HepG2 (cell line): ENCODE results near the gene ARHGEF12. TPM values are rescaled to one million over a fixed set of nuclear protein-coding genes. Genes with fewer than 3 reads are reported as not detected.

Source experiments
- FOXA3 ChIP-seq: IDR thresholded peaks from 2 replicates; pipeline ENCODE4 v1.6.1; 2016; ENCODE audit warnings: missing genetic modification reagents, missing compliant biosample characterization
- FOXO1 ChIP-seq: sonication (generic); formaldehyde crosslinking; IDR thresholded peaks from 2 replicates; pipeline ENCODE4 v1.4.0; 2020; ENCODE audit warnings: missing genetic modification reagents
- HMG20A ChIP-seq: IDR thresholded peaks from 2 replicates; pipeline ENCODE4 v1.6.1; 2016; ENCODE audit warnings: borderline replicate concordance
- HNRNPLL ChIP-seq: fragments of 200-400 bp; formaldehyde crosslinking; IDR thresholded peaks from 2 replicates; pipeline ENCODE4 v1.6.1; 2017; ENCODE audit warnings: mild to moderate bottlenecking, low read depth, low read length; ENCODE audit not compliant: poor library complexity, severe bottlenecking
- KDM4B ChIP-seq: sonication (generic); formaldehyde crosslinking; IDR thresholded peaks from 2 replicates; pipeline ENCODE4 v1.4.0; 2020; ENCODE audit warnings: missing genetic modification reagents
- MAFK ChIP-seq, 2 experiments: IDR thresholded peaks in 1 of 2; conservative IDR thresholded peaks in 1 of 2; 2 replicates each; pipeline ENCODE4 v1.6.1; 2011; ENCODE audit warnings: improper control_type of control experiment in 2 of 2, low read length in 2 of 2
- NBN ChIP-seq: fragments of 450-650 bp; conservative IDR thresholded peaks from 2 replicates; pipeline ENCODE4 v1.6.1; 2017
- ZFYVE20 ChIP-seq: sonication (generic); formaldehyde crosslinking; IDR thresholded peaks from 2 replicates; pipeline ENCODE4 v1.8.0; 2023; ENCODE audit warnings: low read depth, mild to moderate bottlenecking, moderate library complexity, missing genetic modification reagents, borderline replicate concordance
- ZMAT3 ChIP-seq: sonication (generic); formaldehyde crosslinking; conservative IDR thresholded peaks from 2 replicates; pipeline ENCODE4 v1.7.0; 2021; ENCODE audit warnings: missing genetic modification reagents
- ZNF10 ChIP-seq: sonication (generic); formaldehyde crosslinking; IDR thresholded peaks from 2 replicates; pipeline ENCODE4 v1.4.0; 2020; ENCODE audit warnings: mild to moderate bottlenecking, low read depth, missing genetic modification reagents, borderline replicate concordance
- ZNF101 ChIP-seq: sonication (generic); formaldehyde crosslinking; IDR thresholded peaks from 2 replicates; pipeline ENCODE4 v1.4.0; 2020; ENCODE audit warnings: mild to moderate bottlenecking, low read depth, missing genetic modification reagents, borderline replicate concordance
- ZNF251 ChIP-seq: sonication (generic); formaldehyde crosslinking; IDR thresholded peaks from 2 replicates; pipeline ENCODE4 v1.9.0; 2021; ENCODE audit warnings: mild to moderate bottlenecking, missing genetic modification reagents
- ZNF780A ChIP-seq: sonication (generic); formaldehyde crosslinking; IDR thresholded peaks from 2 replicates; pipeline ENCODE4 v1.8.0; 2022; ENCODE audit warnings: mild to moderate bottlenecking, missing genetic modification reagents, moderate library complexity
- ZNF850 ChIP-seq: sonication (generic); formaldehyde crosslinking; conservative IDR thresholded peaks from 2 replicates; pipeline ENCODE4 v1.9.0; 2021; ENCODE audit warnings: mild to moderate bottlenecking, missing genetic modification reagents
- ZNF879 ChIP-seq: sonication (generic); formaldehyde crosslinking; IDR thresholded peaks from 2 replicates; pipeline ENCODE4 v1.8.1; 2023; ENCODE audit warnings: missing genetic modification reagents
- polyA plus RNA-seq, 8 experiments: library from polyadenylated mRNA; depleted of rRNA in 3 of 8; stranded (reverse) in 7 of 8; unstranded in 1 of 8; fragments of >200 nt; fragmentation: Illumina TruSeq in 4 of 8; extraction: Trizol in 4 of 8; gene quantifications; 2 replicates each; pipeline versions ENCODE4 v1.2.1 to v1.2.3, GENCODE V29; 2011 to 2016; ENCODE audit warnings: low read depth in 4 of 8, missing spikeins in 1 of 8, mixed read lengths in 1 of 8; ENCODE audit not compliant: insufficient read depth in 1 of 8
- total RNA-seq, 5 experiments: library from RNA; depleted of rRNA; stranded (reverse); fragments of >200 nt; fragmentation: Illumina TruSeq; extraction: Trizol; gene quantifications; 2 replicates each; pipeline ENCODE4 v1.2.3, GENCODE V29; 2016; ENCODE audit warnings: low read depth in 1 of 5
- TF ChIP-seq, protein P1 (sequence below), 2 experiments: IDR thresholded peaks; 2 replicates each; pipeline ENCODE4 v1.6.1; 2011 to 2012; ENCODE audit warnings: low read length in 2 of 2, borderline replicate concordance in 1 of 2, low read depth in 1 of 2, mild to moderate bottlenecking in 1 of 2, moderate library complexity in 1 of 2
- TF ChIP-seq, protein P2 (sequence below): sonication (generic); formaldehyde crosslinking; IDR thresholded peaks from 2 replicates; pipeline ENCODE4 v1.5.0; 2020; ENCODE audit warnings: missing genetic modification reagents
- TF ChIP-seq, protein P3 (sequence below): IDR thresholded peaks from 2 replicates; pipeline ENCODE4 v1.6.1; 2016; ENCODE audit warnings: low read depth, borderline replicate concordance
- TF ChIP-seq, protein P4 (sequence below): sonication (generic); formaldehyde crosslinking; IDR thresholded peaks from 2 replicates; pipeline ENCODE4 v1.5.0; 2020; ENCODE audit warnings: missing genetic modification reagents, mild to moderate bottlenecking, borderline replicate concordance
- TF ChIP-seq, protein P5 (sequence below): IDR thresholded peaks from 2 replicates; pipeline ENCODE4 v1.6.1; 2016; ENCODE audit warnings: low read depth
- TF ChIP-seq, protein P6 (sequence below): sonication (generic); formaldehyde crosslinking; IDR thresholded peaks from 2 replicates; pipeline ENCODE4 v1.4.0; 2020; ENCODE audit warnings: mild to moderate bottlenecking, missing genetic modification reagents

The ARHGEF12 gene
- total and polyA plus RNA-seq, 2 of the 13 experiments (the other 11 are each of a cell fraction or from before 2014, with no cell fraction given), result 17.9 to 54.4 TPM

DNA sequence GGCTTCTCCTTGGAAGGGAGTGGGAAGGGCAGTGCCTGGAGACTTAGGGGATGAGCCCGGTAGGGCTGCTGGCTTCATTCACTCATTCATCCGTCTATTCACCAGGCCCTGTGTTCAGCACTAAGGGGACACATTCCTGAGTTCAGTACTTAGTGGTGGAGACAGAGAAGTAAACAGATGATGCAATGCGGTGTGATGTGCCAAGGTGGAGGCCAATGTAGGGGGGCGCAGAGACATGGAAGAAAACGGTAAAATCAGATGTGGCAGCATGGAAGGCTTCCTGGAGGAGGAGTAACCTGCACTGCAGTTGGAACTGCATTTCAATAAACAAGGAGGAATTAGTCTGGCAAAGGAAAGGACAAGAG lies 196.6 kb downstream of the ARHGEF12 start (continued):
- TF ChIP-seq ZMAT3, result no peak
- TF ChIP-seq, protein P1, sequence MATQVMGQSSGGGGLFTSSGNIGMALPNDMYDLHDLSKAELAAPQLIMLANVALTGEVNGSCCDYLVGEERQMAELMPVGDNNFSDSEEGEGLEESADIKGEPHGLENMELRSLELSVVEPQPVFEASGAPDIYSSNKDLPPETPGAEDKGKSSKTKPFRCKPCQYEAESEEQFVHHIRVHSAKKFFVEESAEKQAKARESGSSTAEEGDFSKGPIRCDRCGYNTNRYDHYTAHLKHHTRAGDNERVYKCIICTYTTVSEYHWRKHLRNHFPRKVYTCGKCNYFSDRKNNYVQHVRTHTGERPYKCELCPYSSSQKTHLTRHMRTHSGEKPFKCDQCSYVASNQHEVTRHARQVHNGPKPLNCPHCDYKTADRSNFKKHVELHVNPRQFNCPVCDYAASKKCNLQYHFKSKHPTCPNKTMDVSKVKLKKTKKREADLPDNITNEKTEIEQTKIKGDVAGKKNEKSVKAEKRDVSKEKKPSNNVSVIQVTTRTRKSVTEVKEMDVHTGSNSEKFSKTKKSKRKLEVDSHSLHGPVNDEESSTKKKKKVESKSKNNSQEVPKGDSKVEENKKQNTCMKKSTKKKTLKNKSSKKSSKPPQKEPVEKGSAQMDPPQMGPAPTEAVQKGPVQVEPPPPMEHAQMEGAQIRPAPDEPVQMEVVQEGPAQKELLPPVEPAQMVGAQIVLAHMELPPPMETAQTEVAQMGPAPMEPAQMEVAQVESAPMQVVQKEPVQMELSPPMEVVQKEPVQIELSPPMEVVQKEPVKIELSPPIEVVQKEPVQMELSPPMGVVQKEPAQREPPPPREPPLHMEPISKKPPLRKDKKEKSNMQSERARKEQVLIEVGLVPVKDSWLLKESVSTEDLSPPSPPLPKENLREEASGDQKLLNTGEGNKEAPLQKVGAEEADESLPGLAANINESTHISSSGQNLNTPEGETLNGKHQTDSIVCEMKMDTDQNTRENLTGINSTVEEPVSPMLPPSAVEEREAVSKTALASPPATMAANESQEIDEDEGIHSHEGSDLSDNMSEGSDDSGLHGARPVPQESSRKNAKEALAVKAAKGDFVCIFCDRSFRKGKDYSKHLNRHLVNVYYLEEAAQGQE (IDR thresholded peaks at IDR 0.05; ENCODE audit: borderline replicate concordance in 1 of 2, low read depth in 1 of 2, low read length in 2 of 2), result no peak
- TF ChIP-seq HMG20A (CRISPR knock-in tag), result peak; percentile 44; the same call in 1 of the 2 replicates
- TF ChIP-seq, protein P2, sequence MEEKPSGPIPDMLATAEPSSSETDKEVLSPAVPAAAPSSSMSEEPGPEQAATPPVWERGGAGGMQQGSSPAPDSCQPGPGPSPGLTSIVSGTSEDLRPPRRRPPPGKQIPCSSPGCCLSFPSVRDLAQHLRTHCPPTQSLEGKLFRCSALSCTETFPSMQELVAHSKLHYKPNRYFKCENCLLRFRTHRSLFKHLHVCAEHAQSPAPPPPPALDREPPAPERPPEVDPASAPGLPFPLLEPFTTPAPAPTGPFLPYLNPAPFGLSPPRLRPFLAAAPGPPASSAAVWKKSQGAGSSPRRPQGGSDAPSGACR, result no peak
- TF ChIP-seq FOXA3 (CRISPR knock-in tag), result peak; percentile 75
- no peak for TF ChIP-seq ZNF251 (CRISPR knock-in tag)
- TF ChIP-seq, protein P3, sequence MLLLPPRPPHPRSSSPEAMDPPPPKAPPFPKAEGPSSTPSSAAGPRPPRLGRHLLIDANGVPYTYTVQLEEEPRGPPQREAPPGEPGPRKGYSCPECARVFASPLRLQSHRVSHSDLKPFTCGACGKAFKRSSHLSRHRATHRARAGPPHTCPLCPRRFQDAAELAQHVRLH, result 0 out of 2 replicates have a peak, but pooled peaks have one; percentile 34
- TF ChIP-seq FOXO1 (CRISPR knock-in tag), result peak; percentile 66
- no peak for TF ChIP-seq ZFYVE20 (CRISPR knock-in tag)
- no peak for TF ChIP-seq NBN
- 0 out of 2 replicates have a peak, but pooled peaks have one; percentile 60 for TF ChIP-seq KDM4B (CRISPR knock-in tag)
- no peak for TF ChIP-seq ZNF850 (CRISPR knock-in tag)
- TF ChIP-seq, protein P4, sequence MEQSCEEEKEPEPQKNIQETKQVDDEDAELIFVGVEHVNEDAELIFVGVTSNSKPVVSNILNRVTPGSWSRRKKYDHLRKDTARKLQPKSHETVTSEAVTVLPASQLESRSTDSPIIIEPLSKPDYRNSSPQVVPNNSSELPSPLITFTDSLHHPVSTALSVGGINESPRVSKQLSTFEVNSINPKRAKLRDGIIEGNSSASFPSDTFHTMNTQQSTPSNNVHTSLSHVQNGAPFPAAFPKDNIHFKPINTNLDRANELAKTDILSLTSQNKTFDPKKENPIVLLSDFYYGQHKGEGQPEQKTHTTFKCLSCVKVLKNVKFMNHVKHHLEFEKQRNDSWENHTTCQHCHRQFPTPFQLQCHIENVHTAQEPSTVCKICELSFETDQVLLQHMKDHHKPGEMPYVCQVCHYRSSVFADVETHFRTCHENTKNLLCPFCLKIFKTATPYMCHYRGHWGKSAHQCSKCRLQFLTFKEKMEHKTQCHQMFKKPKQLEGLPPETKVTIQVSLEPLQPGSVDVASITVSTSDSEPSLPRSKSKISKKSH (CRISPR knock-in tag), result no peak
- TF ChIP-seq HNRNPLL, result no peak
- TF ChIP-seq ZNF101 (CRISPR knock-in tag), result no peak
- TF ChIP-seq ZNF780A (CRISPR knock-in tag), result no peak
- TF ChIP-seq ZNF10 (CRISPR knock-in tag), result no peak
- TF ChIP-seq, protein P5, sequence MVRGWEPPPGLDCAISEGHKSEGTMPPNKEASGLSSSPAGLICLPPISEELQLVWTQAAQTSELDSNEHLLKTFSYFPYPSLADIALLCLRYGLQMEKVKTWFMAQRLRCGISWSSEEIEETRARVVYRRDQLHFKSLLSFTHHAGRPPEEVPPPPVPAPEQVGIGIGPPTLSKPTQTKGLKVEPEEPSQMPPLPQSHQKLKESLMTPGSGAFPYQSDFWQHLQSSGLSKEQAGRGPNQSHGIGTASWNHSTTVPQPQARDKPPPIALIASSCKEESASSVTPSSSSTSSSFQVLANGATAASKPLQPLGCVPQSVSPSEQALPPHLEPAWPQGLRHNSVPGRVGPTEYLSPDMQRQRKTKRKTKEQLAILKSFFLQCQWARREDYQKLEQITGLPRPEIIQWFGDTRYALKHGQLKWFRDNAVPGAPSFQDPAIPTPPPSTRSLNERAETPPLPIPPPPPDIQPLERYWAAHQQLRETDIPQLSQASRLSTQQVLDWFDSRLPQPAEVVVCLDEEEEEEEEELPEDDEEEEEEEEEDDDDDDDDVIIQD (CRISPR knock-in tag), result no peak
- TF ChIP-seq MAFK (conservative IDR thresholded peaks at IDR 0.05 in 1 of 2, IDR thresholded peaks at IDR 0.05 in 1 of 2; ENCODE audit: low read length in 2 of 2), result no peak
- TF ChIP-seq, protein P6, sequence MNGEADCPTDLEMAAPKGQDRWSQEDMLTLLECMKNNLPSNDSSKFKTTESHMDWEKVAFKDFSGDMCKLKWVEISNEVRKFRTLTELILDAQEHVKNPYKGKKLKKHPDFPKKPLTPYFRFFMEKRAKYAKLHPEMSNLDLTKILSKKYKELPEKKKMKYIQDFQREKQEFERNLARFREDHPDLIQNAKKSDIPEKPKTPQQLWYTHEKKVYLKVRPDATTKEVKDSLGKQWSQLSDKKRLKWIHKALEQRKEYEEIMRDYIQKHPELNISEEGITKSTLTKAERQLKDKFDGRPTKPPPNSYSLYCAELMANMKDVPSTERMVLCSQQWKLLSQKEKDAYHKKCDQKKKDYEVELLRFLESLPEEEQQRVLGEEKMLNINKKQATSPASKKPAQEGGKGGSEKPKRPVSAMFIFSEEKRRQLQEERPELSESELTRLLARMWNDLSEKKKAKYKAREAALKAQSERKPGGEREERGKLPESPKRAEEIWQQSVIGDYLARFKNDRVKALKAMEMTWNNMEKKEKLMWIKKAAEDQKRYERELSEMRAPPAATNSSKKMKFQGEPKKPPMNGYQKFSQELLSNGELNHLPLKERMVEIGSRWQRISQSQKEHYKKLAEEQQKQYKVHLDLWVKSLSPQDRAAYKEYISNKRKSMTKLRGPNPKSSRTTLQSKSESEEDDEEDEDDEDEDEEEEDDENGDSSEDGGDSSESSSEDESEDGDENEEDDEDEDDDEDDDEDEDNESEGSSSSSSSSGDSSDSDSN (CRISPR knock-in tag), result no peak
- TF ChIP-seq ZNF879 (CRISPR knock-in tag), result no peak
